G401.6 (cell line): ENCODE data around the gene RAG1.
"Not testable (repeated sequence)": the region's sequence is repeated elsewhere in the genome, so short reads cannot be mapped to it uniquely, and the experiment has no call there.

Source experiments
- FAIRE-seq: peaks from 2 replicates; lab custom pipeline; 2012; peaks lifted over from hg19 to GRCh38; lab: Jason Lieb, UNC

Gene RAG1

GRCh38 chr11:36567694-36568093 is at the start of gene RAG1:
TSS of gene RAG1 (plus strand) at chr11:36568007. CDS start at chr11:36573305, 5,298 bp downstream.
- FAIRE-seq, result no peak

- peak; percentile 42 for FAIRE-seq
These were observed 37.0 kb upstream of the RAG1 start for GRCh38 chr11:36530840-36531239.

DNA sequence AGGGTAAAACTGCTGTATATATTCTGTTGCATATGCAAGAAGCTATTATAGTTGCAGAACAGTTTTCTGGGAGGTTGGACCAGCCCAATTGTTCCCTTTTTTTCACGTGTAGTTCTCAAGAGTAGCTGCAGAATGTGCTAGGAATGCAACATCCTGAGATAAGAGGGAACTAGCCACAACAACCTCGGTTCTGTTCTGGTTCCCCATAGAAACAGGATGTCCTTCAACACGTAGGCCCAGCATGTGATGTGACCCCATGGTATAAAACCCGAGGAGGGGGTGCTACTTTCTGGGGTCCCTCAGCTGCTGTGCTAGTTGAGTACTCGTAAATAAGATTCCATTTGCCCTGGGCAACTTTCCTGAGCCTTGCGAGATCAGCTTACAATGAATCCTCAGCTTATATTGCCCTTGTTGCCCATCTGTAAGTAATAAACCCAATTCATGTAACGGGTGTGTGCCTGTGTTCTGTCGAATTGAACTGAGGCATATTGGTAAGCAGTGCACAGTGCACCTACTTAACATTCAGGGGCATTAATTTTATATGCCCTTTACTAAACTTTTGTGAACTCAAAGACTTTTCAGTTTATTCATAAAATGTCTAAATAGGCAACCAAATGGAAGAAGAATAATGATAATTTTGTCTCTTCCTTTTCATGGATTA is 34.7 kb upstream of the RAG1 start:
- no peak for FAIRE-seq

DNA sequence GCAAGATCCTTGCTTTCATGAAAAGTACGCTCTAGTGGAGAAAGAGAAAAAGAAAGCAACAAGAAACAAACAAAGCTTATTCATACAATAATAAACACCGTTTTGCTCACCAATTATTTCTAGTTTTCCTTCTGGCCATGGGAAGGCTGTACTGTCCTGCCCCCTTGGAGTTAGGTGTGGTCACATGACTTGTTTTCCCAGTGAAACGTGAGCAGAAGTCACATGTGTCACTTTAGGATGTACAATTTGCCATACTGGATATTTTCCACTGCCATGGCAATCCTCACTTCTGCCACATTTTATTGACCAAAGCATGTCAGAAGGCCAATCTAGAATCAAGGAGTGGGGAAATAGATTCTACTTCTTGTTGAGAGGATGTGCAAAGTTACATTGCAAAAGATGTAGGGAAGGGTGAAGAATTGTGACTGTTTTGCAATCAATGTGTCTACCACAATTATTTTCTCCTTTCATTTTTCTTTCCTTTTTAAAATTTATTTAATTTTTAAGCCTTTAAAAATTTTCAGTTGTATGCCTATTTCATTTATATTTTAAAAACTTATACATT is 33.4 kb upstream of the RAG1 start:
- no peak for FAIRE-seq

DNA sequence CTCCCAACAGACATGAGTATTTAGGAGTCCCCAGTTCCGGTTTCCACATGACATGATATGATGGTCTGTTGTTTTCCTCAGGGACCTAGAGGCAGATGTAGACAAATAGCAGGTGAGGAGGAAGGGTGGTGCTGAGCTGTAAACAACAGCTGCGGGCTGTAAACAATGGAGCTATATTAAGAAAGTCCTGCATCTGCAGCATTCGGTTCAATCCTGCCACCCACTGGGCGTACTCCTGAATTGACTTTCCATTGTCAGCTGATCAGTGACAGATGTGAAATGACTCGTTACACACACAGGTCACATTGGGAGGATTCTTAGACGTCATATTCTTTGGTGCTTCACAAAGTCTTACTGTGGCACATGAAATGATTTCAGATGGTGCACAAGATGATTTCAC is 26.8 kb upstream of the RAG1 start:
- no peak for FAIRE-seq

DNA sequence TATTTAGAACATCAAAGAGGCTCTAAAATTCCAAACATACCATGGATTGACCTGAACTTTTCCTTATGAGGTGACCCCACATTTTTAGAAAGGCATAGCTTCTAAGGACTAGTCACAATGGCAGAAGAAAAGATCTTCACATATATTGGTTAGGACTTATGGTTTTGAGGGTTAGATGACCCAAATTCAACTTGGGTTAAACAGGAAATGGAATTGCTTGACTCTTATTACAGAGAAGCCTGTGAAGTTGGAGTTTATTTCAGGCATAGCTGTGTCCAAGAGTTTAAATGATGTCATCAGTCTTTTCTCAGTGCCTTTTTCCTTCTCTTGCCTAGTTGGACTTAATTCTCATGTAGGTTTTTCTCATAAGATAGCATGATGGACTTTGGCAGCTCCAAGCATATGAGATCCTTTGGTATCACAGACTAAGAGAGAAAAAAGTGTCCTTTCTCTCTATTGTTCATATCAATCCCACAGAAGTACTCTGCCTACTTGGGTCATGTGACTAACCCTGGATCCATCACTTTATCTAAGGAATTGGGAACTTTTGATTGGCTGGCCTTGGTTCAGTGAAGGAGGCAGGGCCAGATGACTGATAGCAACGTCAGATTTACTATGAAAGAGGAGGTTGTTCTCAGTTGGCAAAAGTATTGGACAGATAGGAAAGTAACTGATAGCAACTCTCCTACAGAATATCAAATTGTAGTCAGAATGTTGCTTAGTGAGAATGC is 17.3 kb upstream of the RAG1 start:
- FAIRE-seq, result no peak

GRCh38 chr11:36557390-36557789 is 10.4 kb upstream of the RAG1 start:
- FAIRE-seq, result not testable (repeated sequence)

DNA sequence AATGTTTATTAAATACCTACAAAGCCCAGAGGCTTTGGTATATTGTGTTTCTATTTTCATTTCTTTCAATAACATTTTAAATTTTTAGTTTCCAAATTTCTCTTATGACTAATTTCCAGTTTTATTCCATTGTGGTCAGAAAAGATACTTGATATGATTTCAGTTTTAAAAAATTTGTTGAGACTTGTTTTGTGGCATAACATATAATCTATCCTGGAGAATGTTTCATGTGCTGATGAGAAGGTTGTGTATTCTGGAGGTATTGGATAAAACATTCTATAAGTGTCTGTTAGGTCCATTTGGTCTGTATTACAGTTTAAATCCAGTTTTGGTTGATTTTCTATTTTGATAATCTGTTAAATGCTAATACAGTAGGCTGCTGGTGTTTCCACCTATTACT is 9.8 kb upstream of the RAG1 start:
- FAIRE-seq, result no peak

DNA sequence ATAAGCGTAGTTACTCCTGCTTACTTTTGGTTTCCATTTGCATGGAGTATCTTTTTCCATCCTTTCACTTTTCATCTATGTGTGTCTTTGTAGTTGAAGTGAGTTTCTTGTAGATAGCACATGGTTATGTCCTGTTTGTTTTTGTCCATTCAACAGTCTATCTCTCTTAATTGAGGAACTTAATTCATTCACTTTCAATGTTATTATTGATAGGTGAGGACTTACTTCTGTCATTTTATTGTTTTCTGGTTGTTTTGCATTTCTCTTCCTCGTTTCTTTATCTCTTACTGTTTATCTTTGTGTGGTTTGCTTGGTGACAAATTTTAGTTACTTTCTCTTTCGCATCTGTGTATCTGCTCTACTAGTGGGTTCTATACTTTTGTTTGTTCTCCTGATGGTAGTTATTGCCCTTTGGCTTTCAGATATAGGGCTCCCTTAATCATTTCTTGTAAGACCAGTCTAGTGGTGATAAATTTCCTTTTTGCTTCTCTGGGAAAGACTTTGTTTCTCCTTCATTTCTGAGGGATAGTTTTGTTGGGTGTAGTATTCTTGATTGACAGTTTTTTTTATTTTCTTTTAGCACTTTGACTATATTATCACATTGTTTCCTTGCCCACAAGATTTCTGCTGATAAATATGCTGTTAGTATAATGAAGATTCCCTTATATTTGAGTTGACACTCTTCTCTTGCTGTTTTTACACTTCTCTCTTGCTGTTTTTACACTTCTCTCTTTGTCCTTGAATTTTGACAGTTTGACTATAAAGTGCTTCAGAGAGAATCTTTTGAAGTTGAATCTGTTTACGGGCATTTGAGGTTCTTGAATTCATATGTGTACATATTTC is 9.0 kb upstream of the RAG1 start:
- no peak for FAIRE-seq

DNA sequence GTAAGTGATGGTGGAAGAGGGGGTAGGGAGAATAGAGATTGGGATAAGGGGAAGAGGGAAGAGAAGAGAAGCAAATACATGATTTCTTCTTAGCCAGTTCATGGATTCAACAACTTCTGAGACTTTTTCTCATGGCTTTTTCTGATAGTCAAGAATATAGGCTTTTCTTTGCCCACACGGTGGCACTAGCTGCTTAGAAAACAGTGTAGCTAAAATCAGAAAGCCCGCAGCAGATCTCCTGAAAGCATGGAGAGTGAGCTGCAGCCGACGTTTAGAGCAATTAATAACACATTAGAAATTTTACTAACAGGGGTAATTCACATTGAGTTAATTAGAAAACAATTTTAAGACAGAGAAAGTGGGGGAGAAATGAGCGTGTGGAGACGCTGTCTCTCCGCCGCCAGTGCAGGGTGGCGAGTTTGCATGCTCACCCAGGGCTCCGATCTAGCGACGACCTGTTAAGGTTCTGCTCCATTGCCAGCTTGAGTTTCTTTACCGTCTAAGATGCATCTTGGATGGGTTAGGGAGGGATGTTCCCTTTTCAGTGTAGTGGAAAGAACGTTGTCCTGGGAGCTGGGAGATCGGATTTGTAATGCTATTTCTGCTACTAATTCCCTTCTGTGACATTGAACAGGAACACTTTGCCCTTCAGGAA is 3.3 kb upstream of the RAG1 start:
- FAIRE-seq, result peak; percentile 66

DNA sequence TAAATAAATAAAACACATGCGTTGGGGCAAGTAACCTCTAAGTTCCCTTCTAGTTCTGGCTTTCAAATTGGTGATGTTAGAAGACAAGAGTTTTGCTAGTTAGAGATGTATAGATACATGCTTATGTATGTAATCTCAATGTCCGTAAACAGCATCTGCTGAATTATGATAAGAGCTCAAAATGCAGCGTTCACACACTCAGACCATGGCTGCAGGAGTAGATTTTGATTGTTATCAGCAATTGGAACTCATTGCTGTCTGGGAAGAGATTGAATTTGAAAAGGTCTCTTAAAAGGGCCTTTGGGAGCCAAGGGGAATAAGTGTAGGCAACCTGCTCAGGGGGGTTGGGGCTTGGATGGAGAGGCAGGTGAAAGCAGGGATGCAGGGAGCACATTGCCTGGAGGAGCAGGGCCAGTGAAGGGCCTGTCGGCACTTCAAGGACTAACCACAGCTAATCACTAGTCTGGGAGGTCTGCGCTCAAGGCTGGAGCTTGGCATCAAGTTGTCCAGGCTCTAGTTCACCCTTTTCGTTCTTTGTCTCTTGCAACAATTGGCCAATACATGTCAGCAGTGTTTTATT is 2.7 kb upstream of the RAG1 start:
- no peak for FAIRE-seq

DNA sequence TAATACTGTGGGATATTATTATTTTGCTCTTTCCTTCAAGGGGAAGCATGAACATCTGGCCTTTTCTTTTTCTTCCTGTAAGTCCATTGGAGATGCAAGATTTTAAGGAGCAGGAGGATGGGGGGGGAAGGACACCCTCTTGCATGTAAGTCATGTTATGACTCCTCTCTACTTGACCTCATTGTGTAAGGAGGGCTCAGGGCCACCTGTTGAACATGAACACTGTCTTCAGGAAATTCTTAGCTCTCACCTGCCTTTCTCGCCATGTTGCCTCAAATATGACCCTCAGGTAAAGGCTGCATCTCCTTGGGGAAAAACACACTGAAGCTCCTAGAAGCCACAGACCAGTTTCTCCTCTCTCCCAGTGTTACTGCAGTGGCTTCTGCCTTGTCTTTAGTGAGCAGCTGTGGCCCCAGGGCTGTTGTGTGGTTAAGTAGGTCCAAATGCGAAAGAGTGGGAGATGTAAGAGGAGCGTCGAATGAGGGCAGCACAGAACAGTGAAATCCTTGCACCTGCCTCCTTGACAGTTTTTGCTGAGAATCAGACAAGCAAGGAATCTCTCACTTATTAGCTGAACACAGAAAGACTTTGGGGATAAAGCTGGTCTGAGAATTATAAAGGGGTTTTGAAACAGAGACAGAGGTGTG is 1.3 kb upstream of the RAG1 start:
- FAIRE-seq, result no peak

GRCh38 chr11:36569095-36569494 is 1.3 kb downstream of the RAG1 start:
- no peak for FAIRE-seq

DNA sequence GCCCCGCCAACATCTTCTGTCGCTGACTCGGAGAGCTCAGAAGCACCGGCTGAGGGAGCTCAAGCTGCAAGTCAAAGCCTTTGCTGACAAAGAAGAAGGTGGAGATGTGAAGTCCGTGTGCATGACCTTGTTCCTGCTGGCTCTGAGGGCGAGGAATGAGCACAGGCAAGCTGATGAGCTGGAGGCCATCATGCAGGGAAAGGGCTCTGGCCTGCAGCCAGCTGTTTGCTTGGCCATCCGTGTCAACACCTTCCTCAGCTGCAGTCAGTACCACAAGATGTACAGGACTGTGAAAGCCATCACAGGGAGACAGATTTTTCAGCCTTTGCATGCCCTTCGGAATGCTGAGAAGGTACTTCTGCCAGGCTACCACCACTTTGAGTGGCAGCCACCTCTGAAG is 6.7 kb downstream of the RAG1 start:
- no peak for FAIRE-seq

DNA sequence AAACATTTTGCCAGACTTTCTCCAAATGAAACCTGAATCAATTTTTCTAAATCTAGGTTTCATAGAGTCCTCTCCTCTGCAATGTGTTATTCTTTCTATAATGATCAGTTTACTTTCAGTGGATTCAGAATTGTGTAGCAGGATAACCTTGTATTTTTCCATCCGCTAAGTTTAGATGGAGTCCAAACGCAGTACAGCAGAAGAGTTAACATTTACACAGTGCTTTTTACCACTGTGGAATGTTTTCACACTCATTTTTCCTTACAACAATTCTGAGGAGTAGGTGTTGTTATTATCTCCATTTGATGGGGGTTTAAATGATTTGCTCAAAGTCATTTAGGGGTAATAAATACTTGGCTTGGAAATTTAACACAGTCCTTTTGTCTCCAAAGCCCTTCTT is 9.6 kb downstream of the RAG1 start:
- no peak for FAIRE-seq

DNA sequence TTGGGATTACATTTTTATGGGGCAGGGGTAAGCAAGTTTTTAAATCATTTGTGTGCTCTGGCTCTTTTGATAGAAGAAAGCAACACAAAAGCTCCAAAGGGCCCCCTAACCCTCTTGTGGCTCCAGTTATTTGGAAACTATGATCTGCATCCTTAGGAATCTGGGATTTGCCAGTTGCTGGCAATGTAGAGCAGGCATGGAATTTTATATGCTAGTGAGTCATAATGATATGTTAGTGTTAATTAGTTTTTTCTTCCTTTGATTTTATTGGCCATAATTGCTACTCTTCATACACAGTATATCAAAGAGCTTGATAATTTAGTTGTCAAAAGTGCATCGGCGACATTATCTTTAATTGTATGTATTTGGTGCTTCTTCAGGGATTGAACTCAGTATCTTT is 10.1 kb downstream of the RAG1 start:
- no peak for FAIRE-seq

DNA sequence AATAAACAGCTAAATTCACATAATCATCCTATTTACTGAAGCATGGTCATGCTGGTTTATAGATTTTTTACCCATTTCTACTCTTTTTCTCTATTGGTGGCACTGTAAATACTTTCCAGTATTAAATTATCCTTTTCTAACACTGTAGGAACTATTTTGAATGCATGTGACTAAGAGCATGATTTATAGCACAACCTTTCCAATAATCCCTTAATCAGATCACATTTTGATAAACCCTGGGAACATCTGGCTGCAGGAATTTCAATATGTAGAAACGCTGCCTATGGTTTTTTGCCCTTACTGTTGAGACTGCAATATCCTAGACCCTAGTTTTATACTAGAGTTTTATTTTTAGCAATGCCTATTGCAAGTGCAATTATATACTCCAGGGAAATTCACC is 10.7 kb downstream of the RAG1 start:
- FAIRE-seq, result no peak

DNA sequence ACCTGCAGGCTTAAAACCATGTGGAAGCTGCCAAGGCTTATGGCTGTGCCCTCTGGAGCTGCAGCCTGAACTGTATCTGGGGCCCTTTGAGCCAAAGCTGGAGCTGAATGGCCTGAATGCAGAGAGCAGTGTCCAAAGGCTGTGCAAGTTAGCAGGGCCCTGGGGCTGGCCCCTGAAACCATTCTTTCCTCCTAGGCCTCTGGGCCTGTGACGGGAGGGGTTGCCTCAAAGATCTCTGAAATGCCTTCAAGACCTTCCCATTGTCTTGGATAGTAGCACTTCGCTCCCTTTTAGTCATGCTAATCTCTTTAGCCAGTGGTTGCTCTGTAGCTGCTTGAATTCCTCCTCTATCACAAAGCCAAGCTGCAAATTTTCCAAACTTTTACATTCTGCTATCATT is 13.7 kb downstream of the RAG1 start:
- no peak for FAIRE-seq

GRCh38 chr11:36583667-36584066 is 15.9 kb downstream of the RAG1 start:
- no peak for FAIRE-seq

- no peak for FAIRE-seq
These were observed 18.7 kb downstream of the RAG1 start for GRCh38 chr11:36586543-36586942.

DNA sequence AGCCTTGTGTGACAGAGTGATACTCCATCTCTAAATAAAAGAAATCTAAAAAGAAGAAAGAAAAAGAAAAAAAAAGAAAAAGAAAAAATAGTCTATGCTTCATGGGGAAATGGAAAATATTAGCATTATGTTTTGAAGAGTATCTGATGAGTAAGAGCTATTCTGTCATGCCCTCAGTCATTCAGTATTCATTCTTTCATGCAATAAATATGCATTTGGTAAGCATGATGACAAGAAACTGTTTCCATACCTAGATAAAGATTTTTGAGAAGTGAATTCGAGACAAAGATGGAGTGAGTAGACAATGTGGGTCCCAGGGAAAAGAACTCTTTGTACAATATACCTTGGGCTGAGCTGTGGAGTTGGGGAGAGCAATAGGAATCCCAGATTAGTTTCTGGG is 20.3 kb downstream of the RAG1 start:
- no peak for FAIRE-seq
